AG10803 (cell line): Measurements from ENCODE around the gene SARM1.

Experiments
- DNase-seq: peaks from one replicate; pipeline ENCODE4 v3.0.0; 2010; ENCODE audit warnings: low read depth
- H3K4me3 ChIP-seq: 2 replicates; pipeline ENCODE4 v1.5.1; 2011; ENCODE audit warnings: mild to moderate bottlenecking, low read length, control low read depth
- CTCF ChIP-seq: conservative IDR thresholded peaks from 2 replicates; pipeline ENCODE4 v1.5.1; 2011; ENCODE audit warnings: mild to moderate bottlenecking, low read length, control low read depth, inconsistent platforms

SARM1 gene

GRCh38 chr17:28342313-28342712 is 29.2 kb upstream of the SARM1 start:
- H3K4me3 ChIP-seq, result no peak overlapping the region
- DNase-seq, result no peak
- no peak for TF ChIP-seq CTCF

GRCh38 chr17:28343491-28343932 is 28.0 kb upstream of the SARM1 start:
- TF ChIP-seq CTCF, result no peak
- no peak for DNase-seq
- H3K4me3 ChIP-seq, result no peak overlapping the region

- H3K4me3 ChIP-seq, result no peak overlapping the region
- TF ChIP-seq CTCF, result no peak
- no peak for DNase-seq
These were observed 27.5 kb upstream of the SARM1 start for GRCh38 chr17:28344011-28344410.

GRCh38 chr17:28344435-28344901 is 27.0 kb upstream of the SARM1 start:
- H3K4me3 ChIP-seq, result no peak overlapping the region
- TF ChIP-seq CTCF, result no peak
- DNase-seq, result no peak

- DNase-seq, result peak; percentile 23
- H3K4me3 ChIP-seq, result no peak overlapping the region
- no peak for TF ChIP-seq CTCF
These were observed 25.9 kb upstream of the SARM1 start for GRCh38 chr17:28345419-28346198.

GRCh38 chr17:28346199-28346580 is 25.3 kb upstream of the SARM1 start:
- TF ChIP-seq CTCF, result no peak
- no peak overlapping the region for H3K4me3 ChIP-seq
- no peak for DNase-seq

GRCh38 chr17:28346746-28347246 is 24.7 kb upstream of the SARM1 start:
- no peak overlapping the region for H3K4me3 ChIP-seq
- peak; percentile 43 for TF ChIP-seq CTCF
- no peak for DNase-seq
